Measurements from ENCODE around the gene ARRDC3.
A peak's percentile ranks its signal among the peaks of the same experiment; 100 is the strongest.
"Not testable (repeated sequence)": the region's sequence is repeated elsewhere in the genome, so short reads cannot be mapped to it uniquely, and the experiment has no call there.

ARRDC3 gene

GRCh38 chr5:91386120-91386519 lies 3.0 kb upstream of the ARRDC3 start:
- H3K4me1 ChIP-seq (ENCODE audit: control extremely low read depth in 1 of 4, control insufficient read depth in 4 of 4, insufficient read depth in 4 of 4, low read length in 3 of 4): peaks cover 7 to 18% (median 13%) of the 10 kb centered on the region in 4 experiments
- no peaks in the 10 kb centered on the region for H3K9me3 ChIP-seq (ENCODE audit: control extremely low read depth in 1 of 5, control insufficient read depth in 4 of 5, insufficient read depth in 2 of 5, low read depth in 1 of 5, low read length in 4 of 5)
- DNase-seq: no peak
- no peak overlapping the region for H3K27ac ChIP-seq (ENCODE audit: insufficient read depth in 1 of 2, low read depth in 1 of 2, low read length in 2 of 2, poor library complexity in 1 of 2, severe bottlenecking in 2 of 2)
- H3K4me3 ChIP-seq (ENCODE audit: control insufficient read depth in 1 of 7, extremely low read depth in 1 of 7, insufficient read depth in 4 of 7, low read depth in 2 of 7, low read length in 6 of 7): no peak overlapping the region
- H3K36me3 ChIP-seq (ENCODE audit: control insufficient read depth in 4 of 4, insufficient read depth in 4 of 4, low read length in 3 of 4): no peaks in the 10 kb centered on the region
- ChIA-PET POLR2A (no interaction called here), CTCF (interaction anchor here (0.7 to 7.4 kb wide), 27 partner anchors 10 to 524 kb away, joined by 3 to 65 read pairs (median 8); no protein-coding TSS in a partner anchor)
- WGBS (ENCODE audit: insufficient coverage): no CpG with 5 or more reads among the region's 2 CpGs
- H3K27me3 ChIP-seq (replicated peaks in 2 of 5; ENCODE audit: control insufficient read depth in 4 of 5, insufficient read depth in 5 of 5, low read length in 4 of 5): no peaks in the 10 kb centered on the region

GRCh38 chr5:91385596-91385995 lies 2.5 kb upstream of the ARRDC3 start:
- H3K9me3 ChIP-seq (ENCODE audit: control extremely low read depth in 1 of 5, control insufficient read depth in 4 of 5, insufficient read depth in 2 of 5, low read depth in 1 of 5, low read length in 4 of 5); H3K27ac ChIP-seq (ENCODE audit: insufficient read depth in 1 of 2, low read depth in 1 of 2, low read length in 2 of 2, poor library complexity in 1 of 2, severe bottlenecking in 2 of 2); H3K27me3 ChIP-seq (replicated peaks in 2 of 5; ENCODE audit: control insufficient read depth in 4 of 5, insufficient read depth in 5 of 5, low read length in 4 of 5); H3K4me3 ChIP-seq (ENCODE audit: control insufficient read depth in 1 of 7, extremely low read depth in 1 of 7, insufficient read depth in 4 of 7, low read depth in 2 of 7, low read length in 6 of 7); H3K36me3 ChIP-seq (ENCODE audit: control insufficient read depth in 4 of 4, insufficient read depth in 4 of 4, low read length in 3 of 4); DNase-seq: not testable (repeated sequence)
- H3K4me1 ChIP-seq (ENCODE audit: control extremely low read depth in 1 of 4, control insufficient read depth in 4 of 4, insufficient read depth in 4 of 4, low read length in 3 of 4): peaks cover 7 to 20% (median 13%) of the 10 kb centered on the region in 4 experiments
- CTCF ChIA-PET: interaction anchor here (0.8 to 7.4 kb wide), 39 partner anchors 10 to 523 kb away, joined by 3 to 65 read pairs (median 5); no protein-coding TSS in a partner anchor
- WGBS (ENCODE audit: insufficient coverage): 98% methylated on average over 6 of the region's 11 CpGs
- POLR2A ChIA-PET: interaction anchor here (1.3 kb wide), 1 partner anchor 167 kb away, joined by 3 read pairs; no protein-coding TSS in a partner anchor

- H3K9me3 ChIP-seq (ENCODE audit: control extremely low read depth in 1 of 5, control insufficient read depth in 4 of 5, insufficient read depth in 2 of 5, low read depth in 1 of 5, low read length in 4 of 5): no peaks in the 10 kb centered on the region
- H3K36me3 ChIP-seq (ENCODE audit: control insufficient read depth in 4 of 4, insufficient read depth in 4 of 4, low read length in 3 of 4): no peaks in the 10 kb centered on the region
- no CpG with 5 or more reads among the region's 6 CpGs for WGBS (ENCODE audit: insufficient coverage)
- peak; percentile 91 to 94 (median 92) for DNase-seq
- H3K4me1 ChIP-seq (ENCODE audit: control extremely low read depth in 1 of 4, control insufficient read depth in 4 of 4, insufficient read depth in 4 of 4, low read length in 3 of 4): peaks cover 7 to 18% (median 13%) of the 10 kb centered on the region in 4 experiments
- H3K27ac ChIP-seq (ENCODE audit: insufficient read depth in 1 of 2, low read depth in 1 of 2, low read length in 2 of 2, poor library complexity in 1 of 2, severe bottlenecking in 2 of 2): peak overlapping the region in 1 of 2 experiments; percentile 99
- ChIA-PET CTCF (interaction anchor here (0.8 to 7.4 kb wide), 45 partner anchors 8 to 529 kb away, joined by 3 to 65 read pairs (median 5); no protein-coding TSS in a partner anchor), POLR2A (interaction anchor here (1.3 kb wide), 1 partner anchor 166 kb away, joined by 3 read pairs; no protein-coding TSS in a partner anchor)
- H3K4me3 ChIP-seq (ENCODE audit: control insufficient read depth in 1 of 7, extremely low read depth in 1 of 7, insufficient read depth in 4 of 7, low read depth in 2 of 7, low read length in 6 of 7): peak overlapping the region in 6 of 7 experiments; percentile 71 to 99 (median 92)
- H3K27me3 ChIP-seq (replicated peaks in 2 of 5; ENCODE audit: control insufficient read depth in 4 of 5, insufficient read depth in 5 of 5, low read length in 4 of 5): no peaks in the 10 kb centered on the region
Measured at GRCh38 chr5:91384671-91385430, 1.7 kb upstream of the ARRDC3 start.

DNA sequence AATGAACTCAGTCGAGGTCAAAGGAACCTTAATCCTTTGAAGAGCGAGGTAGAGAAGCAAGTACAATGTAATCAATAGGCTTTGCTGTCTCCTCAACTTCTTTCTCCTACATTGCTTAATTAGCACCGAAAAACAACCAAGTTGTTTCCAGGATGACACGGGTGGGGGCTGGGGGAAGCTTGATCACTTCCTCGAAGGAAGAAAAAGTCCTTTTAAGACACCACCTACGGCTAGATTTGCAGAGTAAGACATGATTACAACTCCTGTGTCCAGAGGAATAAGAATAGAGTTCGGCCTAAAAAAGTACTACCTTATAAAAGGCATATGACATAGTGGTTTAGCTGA lies 811 bp upstream of the ARRDC3 start:
- H3K36me3 ChIP-seq (ENCODE audit: control insufficient read depth in 4 of 4, insufficient read depth in 4 of 4, low read length in 3 of 4): no peaks in the 10 kb centered on the region
- peaks cover 7 to 19% (median 15%) of the 10 kb centered on the region in 4 experiments for H3K4me1 ChIP-seq (ENCODE audit: control extremely low read depth in 1 of 4, control insufficient read depth in 4 of 4, insufficient read depth in 4 of 4, low read length in 3 of 4)
- H3K4me3 ChIP-seq (ENCODE audit: control insufficient read depth in 1 of 7, extremely low read depth in 1 of 7, insufficient read depth in 4 of 7, low read depth in 2 of 7, low read length in 6 of 7): peak overlapping the region in 6 of 7 experiments; percentile 71 to 99 (median 92)
- ChIA-PET CTCF (interaction anchor here (0.6 to 7.4 kb wide), 25 partner anchors 9 to 522 kb away, joined by 3 to 65 read pairs (median 6); no protein-coding TSS in a partner anchor), POLR2A (interaction anchor here (1.0 to 1.6 kb wide), 2 partner anchors 11 to 72 kb away, joined by 3 to 6 read pairs; no protein-coding TSS in a partner anchor)
- no peaks in the 10 kb centered on the region for H3K9me3 ChIP-seq (ENCODE audit: control extremely low read depth in 1 of 5, control insufficient read depth in 4 of 5, insufficient read depth in 2 of 5, low read depth in 1 of 5, low read length in 4 of 5)
- DNase-seq: peak; percentile 21 to 45 (median 32)
- H3K27me3 ChIP-seq (replicated peaks in 2 of 5; ENCODE audit: control insufficient read depth in 4 of 5, insufficient read depth in 5 of 5, low read length in 4 of 5): no peaks in the 10 kb centered on the region
- WGBS (ENCODE audit: insufficient coverage): 0% methylated on average over 1 of the region's 7 CpGs
- H3K27ac ChIP-seq (ENCODE audit: insufficient read depth in 1 of 2, low read depth in 1 of 2, low read length in 2 of 2, poor library complexity in 1 of 2, severe bottlenecking in 2 of 2): peak overlapping the region; percentile 96 to 99

DNA sequence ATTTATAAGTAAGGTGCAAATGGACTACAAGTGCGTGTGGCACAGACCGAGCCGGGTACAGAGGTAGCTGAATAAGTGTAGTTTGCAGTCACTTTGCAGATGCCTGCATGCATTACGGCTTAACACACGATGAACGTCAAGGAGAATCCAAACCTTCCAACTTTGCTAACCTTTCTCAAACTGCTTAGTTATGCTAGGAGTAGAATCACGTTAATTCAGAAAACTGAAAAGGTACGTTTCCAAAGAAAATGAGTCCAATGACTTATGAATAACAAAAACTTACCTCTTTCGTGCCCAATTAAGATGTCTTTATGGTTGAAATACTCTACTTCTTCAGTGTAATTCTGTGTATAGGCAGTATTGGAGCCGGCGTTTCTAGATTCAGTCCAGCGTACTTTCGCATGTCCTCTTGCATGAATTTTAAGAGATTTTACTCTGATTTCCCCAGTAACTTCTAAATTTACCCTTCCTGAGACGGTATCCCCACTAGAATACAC lies 539 bp downstream of the ARRDC3 start:
- Histone ChIP-seq H3K36me3 (ENCODE audit: control insufficient read depth in 4 of 4, insufficient read depth in 4 of 4, low read length in 3 of 4) (peaks cover 0 to 4% (median 2%) of the 10 kb centered on the region in 4 experiments), H3K27me3 (replicated peaks in 2 of 5; ENCODE audit: control insufficient read depth in 4 of 5, insufficient read depth in 5 of 5, low read length in 4 of 5) (no peaks in the 10 kb centered on the region), H3K27ac (ENCODE audit: insufficient read depth in 1 of 2, low read depth in 1 of 2, low read length in 2 of 2, poor library complexity in 1 of 2, severe bottlenecking in 2 of 2) (peak overlapping the region; percentile 96 to 99), H3K4me1 (ENCODE audit: control extremely low read depth in 1 of 4, control insufficient read depth in 4 of 4, insufficient read depth in 4 of 4, low read length in 3 of 4) (peaks cover 10 to 30% (median 20%) of the 10 kb centered on the region in 4 experiments), H3K9me3 (ENCODE audit: control extremely low read depth in 1 of 5, control insufficient read depth in 4 of 5, insufficient read depth in 2 of 5, low read depth in 1 of 5, low read length in 4 of 5) (no peaks in the 10 kb centered on the region), H3K4me3 (ENCODE audit: control insufficient read depth in 1 of 7, extremely low read depth in 1 of 7, insufficient read depth in 4 of 7, low read depth in 2 of 7, low read length in 6 of 7) (peak overlapping the region in 6 of 7 experiments; percentile 71 to 99 (median 92))
- CTCF ChIA-PET: interaction anchor here (1.1 to 7.4 kb wide), 9 partner anchors 37 to 517 kb away, joined by 3 to 65 read pairs (median 40); no protein-coding TSS in a partner anchor
- DNase-seq: peak; percentile 12 to 53 (median 50)
- POLR2A ChIA-PET: interaction anchor here (0.9 to 1.6 kb wide), 4 partner anchors 10 to 102 kb away, joined by 3 to 9 read pairs (median 4); no protein-coding TSS in a partner anchor
- WGBS (ENCODE audit: insufficient coverage): 0% methylated on average over 10 of the region's 14 CpGs

- CTCF ChIA-PET: interaction anchor here (5.8 kb wide), 1 partner anchor 516 kb away, joined by 40 read pairs; no protein-coding TSS in a partner anchor
- WGBS (ENCODE audit: insufficient coverage): no CpG with 5 or more reads among the region's 10 CpGs
- peak; percentile 76 to 94 (median 93) for DNase-seq
- Histone ChIP-seq H3K36me3 (ENCODE audit: control insufficient read depth in 4 of 4, insufficient read depth in 4 of 4, low read length in 3 of 4) (peaks cover 3 to 6% (median 5%) of the 10 kb centered on the region in 4 experiments), H3K27me3 (replicated peaks in 2 of 5; ENCODE audit: control insufficient read depth in 4 of 5, insufficient read depth in 5 of 5, low read length in 4 of 5) (no peaks in the 10 kb centered on the region), H3K4me1 (ENCODE audit: control extremely low read depth in 1 of 4, control insufficient read depth in 4 of 4, insufficient read depth in 4 of 4, low read length in 3 of 4) (peaks cover 10 to 31% (median 20%) of the 10 kb centered on the region in 4 experiments), H3K4me3 (ENCODE audit: control insufficient read depth in 1 of 7, extremely low read depth in 1 of 7, insufficient read depth in 4 of 7, low read depth in 2 of 7, low read length in 6 of 7) (peak overlapping the region in 6 of 7 experiments; percentile 71 to 99 (median 92)), H3K27ac (ENCODE audit: insufficient read depth in 1 of 2, low read depth in 1 of 2, low read length in 2 of 2, poor library complexity in 1 of 2, severe bottlenecking in 2 of 2) (peak overlapping the region; percentile 96 to 99), H3K9me3 (ENCODE audit: control extremely low read depth in 1 of 5, control insufficient read depth in 4 of 5, insufficient read depth in 2 of 5, low read depth in 1 of 5, low read length in 4 of 5) (no peaks in the 10 kb centered on the region)
- POLR2A ChIA-PET: interaction anchor here (1.4 to 1.8 kb wide), 2 partner anchors 67 to 162 kb away, joined by 3 to 4 read pairs; no protein-coding TSS in a partner anchor
Measured at GRCh38 chr5:91381774-91382359, 1.2 kb downstream of the ARRDC3 start.
